Amniotic stem cell (primary cell): ENCODE data around the gene CLDN18.

ENCODE experiments used
- DNase-seq: peaks from one replicate; lab custom pipeline; 2025; lab: John Stamatoyannopoulos, UW

CLDN18 gene

DNA sequence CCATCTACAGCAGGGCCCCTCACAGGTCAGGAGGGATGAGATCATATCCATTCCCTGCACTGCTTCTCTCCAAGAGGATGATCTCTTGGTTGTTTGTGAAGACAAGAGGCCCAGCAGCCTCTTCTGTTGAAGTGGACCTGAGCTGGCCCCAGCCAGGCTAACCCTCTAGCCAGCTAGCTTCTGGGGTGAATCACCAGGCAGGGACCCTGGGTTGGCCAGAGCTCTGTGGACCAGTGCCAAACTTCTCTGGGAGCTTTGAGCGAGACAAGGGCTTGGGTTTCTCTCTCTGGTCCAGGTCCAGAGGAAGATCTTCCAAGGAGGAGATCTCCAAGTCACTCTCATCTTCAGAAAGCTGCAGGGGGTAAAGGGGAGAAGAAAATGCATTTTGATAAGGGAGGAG, 52.7 kb downstream of the CLDN18 start:
- no peak for DNase-seq

DNA sequence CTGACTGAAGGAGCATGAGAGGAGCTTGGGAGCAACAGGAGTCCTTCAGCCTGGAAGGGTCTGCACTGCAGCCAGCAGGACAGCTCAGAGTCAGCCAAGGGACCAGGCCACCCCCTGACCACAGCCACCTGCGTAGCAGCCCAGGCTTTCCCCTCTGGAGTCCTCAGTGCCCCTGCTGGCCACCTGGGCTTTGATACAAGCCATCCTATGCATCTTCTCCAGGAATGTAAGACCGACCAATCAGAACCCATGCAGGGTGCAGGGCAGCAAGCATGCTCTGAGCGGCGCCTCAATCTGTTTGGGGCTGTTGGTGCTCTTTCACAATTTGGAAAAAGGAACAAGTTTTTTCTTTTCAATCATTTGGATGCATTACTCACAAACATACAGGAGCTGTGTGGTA, 53.5 kb downstream of the CLDN18 start:
- no peak for DNase-seq

DNA sequence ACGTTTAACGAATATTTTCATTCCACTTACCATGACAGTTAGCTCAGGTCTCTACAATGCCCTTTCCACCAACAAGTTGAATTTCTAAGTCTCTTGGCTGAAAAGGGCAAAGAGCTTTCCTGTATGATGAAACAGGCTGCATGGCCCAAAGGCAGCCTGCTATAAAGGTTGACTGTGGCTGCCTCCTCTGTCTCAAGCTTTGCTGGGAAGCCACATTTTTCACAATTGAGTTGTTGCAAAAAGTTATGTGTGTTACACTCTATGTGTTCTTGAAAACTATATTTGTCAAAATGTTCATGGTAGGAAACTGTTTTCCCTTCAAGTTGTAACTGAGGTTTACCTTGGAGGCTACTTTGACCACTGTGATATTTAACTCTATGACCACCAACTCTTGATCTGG, 56.0 kb downstream of the CLDN18 start:
- DNase-seq, result no peak

DNA sequence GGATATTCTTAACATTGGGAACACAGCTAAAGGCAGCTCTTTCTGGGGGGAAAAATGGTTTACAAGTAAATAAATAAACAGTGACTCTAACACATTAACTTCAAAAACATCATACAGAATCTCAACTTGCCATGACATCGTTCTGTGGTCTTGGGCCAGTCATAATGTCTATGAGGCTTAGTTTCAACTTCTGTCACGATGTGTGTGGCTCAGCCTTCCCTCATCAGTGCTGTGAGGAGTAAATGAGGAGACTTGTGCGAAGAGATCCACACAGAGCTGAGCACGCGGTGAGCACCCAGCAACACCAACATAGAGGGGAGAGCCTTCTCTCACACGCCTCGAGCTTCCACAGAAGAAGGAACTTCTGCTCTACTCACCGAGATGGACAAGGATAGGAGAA, 56.4 kb downstream of the CLDN18 start:
- no peak for DNase-seq

DNA sequence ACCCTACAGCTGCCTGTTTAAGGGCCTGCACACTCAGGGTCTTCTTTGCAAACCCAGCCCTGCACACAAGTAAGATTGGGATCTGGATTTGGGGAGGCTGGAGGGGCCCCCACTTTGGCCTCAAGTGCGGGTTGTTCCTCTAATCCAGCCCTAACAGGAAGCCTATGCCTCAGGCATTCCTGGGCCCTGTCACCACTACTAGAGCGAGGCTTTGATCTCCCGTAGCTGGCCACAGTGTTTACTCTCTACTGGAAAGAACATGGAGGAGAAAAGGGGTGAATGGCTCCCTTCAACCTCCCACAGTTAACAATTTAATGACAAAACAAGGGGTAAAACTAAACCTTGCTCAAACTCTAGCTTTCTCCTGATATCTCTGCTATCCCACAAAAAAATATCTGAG, 57.0 kb downstream of the CLDN18 start:
- no peak for DNase-seq

DNA sequence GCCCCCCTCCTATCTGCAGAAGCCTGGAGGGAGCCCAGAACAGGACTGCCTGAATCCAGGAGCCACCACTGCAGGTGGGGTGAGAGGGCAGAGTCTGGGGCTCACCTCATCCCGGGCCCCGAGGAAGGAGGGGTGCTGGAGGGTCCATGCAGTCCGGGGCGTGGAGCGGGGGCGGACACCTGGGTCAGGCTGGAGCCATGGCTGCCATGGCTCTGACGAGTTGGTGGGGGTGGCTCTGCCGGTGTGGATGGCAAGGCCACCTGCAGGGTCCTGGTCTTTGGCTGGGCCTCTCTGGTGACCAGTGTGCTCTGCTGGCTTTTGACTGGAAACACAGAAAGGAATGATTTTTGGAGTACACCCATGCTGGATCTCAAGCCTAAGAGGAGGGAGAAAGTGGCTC, 58.1 kb downstream of the CLDN18 start:
- DNase-seq, result no peak

DNA sequence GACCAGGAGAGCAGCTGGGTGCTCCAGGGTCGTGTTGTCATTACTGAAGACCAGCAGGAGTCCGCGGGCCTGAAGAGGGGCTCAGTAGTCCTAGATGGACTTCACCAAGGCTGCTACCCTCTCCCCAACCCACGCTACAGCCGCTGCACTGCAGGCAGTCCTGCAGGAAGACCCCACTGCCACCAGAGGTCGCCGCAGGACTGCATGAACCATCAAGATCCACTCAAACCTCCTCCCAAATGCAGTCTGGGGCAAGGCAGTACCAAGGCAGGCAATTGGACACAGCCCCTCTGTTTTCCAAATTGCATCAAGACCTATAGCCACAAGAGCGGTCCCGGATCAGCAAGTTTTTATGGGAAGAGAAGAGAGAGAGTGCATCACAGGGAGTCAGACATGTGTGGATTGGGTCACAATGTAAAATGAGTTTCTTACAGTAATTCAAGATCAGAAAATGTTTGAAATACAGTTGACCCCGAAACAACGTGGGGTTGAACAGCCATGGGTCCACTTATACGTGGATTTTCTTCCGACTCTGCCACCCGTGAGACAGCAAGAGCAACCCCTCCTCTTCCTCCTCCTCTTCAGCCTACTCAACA, 58.7 kb downstream of the CLDN18 start:
- DNase-seq, result peak; percentile 55

DNA sequence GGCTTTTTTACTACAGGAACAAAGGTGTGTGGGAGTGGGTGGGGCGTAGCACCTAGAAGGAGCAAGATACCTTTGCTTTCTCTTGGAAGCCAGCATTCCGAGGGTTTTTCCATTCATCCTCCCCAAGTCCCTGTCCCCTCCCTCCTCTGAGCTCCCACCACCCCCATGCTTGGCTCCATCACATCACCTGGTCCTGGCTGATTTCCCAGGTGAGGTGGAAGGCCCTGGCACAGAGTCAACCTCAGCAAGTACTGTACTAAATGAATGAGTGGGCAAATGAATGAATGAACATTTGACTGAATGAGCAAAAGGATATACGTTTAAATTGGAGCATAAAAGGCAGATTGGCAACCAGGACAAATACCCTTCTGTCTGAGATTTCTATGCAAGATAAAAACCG, 60.0 kb downstream of the CLDN18 start:
- no peak for DNase-seq

DNA sequence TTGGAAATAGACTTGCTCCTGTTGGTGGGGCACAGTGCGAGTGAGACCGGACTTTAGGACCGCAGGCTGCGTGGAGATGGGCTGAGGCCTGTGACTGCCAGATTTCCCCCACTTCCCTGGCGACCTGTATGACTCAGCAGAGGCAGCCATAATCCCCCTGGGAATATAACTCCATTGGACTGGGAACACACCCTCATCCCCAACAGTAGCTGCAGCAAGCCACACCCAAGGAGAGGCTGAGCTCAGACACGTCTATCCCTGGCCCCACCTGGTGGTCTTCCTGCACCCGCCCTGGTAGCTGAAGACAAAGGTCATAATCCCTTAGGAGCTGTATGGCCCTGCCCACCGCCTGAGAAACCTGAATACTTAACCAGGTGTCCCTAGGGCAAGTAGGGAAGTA, 62.8 kb downstream of the CLDN18 start:
- no peak for DNase-seq

DNA sequence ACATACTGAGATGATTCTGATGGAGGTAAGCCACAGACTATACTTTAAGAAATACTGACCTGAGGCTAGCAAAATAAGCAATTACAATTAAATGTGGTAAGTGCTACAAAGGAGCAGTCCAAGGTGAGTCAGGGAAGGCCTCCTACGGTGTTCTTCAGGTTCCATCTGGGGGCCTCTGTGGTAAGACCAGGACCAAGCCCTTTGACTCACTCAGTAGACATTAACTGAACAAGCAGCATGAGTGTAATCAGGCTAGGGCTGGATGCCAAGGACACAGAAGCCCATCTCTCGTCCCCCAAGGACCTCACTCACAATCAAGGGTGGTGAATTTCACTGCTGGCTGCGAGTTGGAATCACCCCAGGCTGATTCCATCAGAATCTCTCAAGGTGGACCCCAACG, 68.1 kb downstream of the CLDN18 start:
- DNase-seq, result no peak

DNA sequence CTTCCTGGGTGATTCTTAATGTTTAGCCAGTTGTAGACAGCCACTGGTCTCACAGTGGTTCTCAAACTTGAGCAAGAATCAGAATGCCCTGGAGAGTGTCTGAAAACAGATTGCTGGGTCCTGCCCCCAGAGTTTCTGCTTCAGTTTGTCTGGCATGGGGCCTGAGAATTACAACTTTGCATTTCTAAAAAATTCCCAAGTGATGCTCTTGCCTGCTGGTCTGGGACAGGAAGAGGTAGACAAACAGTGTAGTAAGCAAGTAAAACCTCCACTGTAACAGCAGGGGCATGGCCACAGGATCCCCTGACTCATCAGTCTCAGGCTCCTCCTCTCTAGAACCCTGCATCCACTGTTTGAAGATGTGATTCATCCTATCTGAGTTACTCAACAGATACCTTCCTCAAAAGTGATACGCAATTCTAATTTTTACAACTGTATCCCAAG, 69.0 kb downstream of the CLDN18 start:
- DNase-seq, result peak; percentile 81

DNA sequence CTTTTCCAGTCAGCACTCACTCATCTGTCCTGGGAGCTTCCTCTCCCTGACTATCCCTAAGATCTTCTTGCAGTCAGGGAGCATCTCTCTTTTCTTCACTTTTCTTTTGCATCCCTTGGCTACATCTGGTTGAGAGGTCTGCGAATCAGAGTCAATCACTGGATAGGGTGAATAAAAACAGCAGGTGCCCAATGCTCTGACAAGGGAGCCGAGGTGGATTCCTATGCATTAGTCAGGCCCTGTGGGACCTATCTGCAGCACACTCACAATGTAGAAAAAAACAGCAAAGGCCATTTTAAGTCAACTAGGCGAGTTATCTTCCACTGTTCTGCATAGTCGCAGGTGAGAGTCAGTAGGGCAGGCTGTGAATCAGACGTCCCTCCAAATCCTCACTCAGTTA, 69.9 kb downstream of the CLDN18 start:
- DNase-seq, result no peak

DNA sequence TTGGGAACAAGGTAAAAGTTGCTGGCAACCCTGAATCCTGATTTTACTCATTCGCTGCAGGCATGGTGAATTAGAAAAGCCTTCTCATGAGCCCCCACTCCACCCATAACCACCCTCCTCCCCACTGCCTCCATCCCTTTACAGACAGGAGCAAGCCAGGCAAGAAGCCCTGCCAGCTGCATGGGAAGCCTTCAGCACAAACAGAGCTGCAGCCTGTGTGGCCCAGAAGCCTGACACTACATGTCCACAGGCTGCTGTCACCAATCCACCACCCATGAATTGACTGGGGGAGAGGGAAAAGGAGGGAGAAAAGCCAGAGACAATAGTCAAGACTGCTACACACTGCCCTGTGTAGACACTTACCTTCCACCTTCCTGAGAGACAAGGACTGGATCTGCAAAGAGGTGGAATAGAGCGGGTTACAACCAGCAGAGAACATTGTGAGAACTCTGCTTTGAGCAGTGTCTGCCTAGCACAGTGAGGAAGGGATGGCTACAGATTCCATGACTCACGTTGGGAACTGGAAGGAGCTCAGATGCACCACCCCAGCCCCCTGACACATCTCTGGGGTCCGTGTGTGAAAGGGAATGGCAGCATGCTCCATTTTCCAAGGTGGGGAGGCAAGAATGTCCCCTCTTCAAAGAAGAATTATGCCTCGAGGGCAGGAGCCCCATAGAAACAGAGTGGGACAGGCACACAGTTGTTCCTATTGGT, 71.6 kb downstream of the CLDN18 start:
- no peak for DNase-seq

DNA sequence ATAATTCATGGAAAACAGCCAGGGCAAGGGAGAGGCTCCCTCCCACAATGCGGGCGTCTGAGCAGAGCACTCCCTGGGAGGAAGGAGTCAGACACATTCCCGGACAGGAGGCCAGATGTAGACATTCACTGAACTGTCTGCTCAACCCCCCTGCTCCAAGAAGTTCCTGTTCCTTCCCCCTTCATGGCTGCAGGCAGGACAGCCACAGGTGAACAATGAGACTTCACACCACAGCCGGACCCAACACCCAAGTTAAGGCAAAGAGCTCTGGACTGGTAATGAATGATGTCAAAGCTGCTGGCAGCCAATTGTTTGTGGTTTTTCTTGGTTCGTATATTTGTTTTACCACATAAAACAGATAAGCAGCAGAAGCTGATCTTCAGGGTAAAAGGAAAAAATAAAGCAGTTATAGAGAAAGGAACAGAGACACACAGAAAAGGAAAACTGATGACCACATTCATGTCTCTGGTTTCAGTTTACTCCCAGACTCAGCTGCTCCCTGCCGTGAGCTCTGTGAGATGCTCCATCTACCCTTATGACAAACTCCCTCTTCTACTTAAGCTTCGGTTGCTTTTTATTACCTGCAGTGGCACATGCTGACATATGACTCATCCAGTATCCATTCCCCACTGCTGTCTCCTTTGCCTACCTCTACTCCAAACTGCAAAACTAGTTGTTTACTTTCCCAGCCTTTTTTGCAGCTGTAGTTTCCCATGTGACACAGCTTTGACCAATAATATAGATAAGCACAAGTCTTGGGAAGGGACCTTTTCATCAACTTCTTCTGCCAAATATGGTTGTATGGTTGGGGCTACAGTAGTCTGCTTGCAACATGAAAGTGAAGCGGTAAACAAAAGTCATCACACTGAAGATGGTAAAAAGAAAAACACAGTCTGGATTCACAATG, 72.4 kb downstream of the CLDN18 start:
- DNase-seq, result no peak

DNA sequence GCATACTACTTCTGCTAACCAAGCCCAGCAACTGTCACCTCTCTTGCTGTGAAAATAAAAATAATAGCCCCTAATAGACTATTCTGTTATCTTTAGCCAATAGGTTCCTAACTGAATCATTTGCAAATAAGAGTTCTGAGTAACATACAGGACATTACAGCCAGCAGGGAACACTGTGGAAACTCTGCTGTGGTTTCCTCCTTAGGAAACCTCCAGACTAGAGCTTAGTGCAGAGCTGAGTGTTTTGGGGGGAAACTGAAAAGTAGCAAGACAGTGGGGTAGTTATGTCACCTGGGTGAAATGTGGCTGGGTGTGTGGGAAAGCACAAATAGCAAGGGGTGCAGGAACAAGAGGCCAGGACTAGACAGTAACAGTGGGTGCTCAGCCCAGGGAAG, 73.0 kb downstream of the CLDN18 start:
- no peak for DNase-seq
